Fibroblast of gingiva (primary cell): ENCODE results near the gene SLC25A39.

ENCODE experiments used
- DNase-seq: peaks from one replicate; pipeline ENCODE4 v3.0.0-alpha.2; 2011; ENCODE audit warnings: low read depth

Gene SLC25A39

GRCh38 chr17:44277976-44278375 lies 46.6 kb downstream of the SLC25A39 start:
- no peak for DNase-seq

- no peak for DNase-seq
Observed at GRCh38 chr17:44273607-44274006, 51.0 kb downstream of the SLC25A39 start.

- no peak for DNase-seq
Observed at GRCh38 chr17:44272954-44273353, 51.7 kb downstream of the SLC25A39 start.

- DNase-seq: no peak
Observed at GRCh38 chr17:44272321-44272951, 52.2 kb downstream of the SLC25A39 start.
